ENCODE data around the gene ENC1. TPM values are rescaled to one million over a fixed set of nuclear protein-coding genes. Genes with fewer than 3 reads are reported as not detected.

ENC1 gene
- total and polyA plus RNA-seq, 2 of the 8 experiments (the other 6 are each of a cell fraction or from before 2014, with no cell fraction given): 5.5 to 13.2 TPM

- Histone ChIP-seq H2BK20ac (ENCODE audit: low read length) (no peak overlapping the region), H3K79me1 (ENCODE audit: low read depth, low read length) (no peaks in the 10 kb centered on the region), H3K27ac (ENCODE audit: low read depth, low read length) (no peak overlapping the region), H4K5ac (ENCODE audit: insufficient read length, low read depth, low read length) (no peak overlapping the region), H2BK12ac (ENCODE audit: low read depth, low read length) (no peak overlapping the region), H4K8ac (ENCODE audit: extremely low read depth, insufficient read depth, low read length) (no peak overlapping the region), H3K18ac (ENCODE audit: extremely low read depth, low read length) (no peak overlapping the region), H3K4me1 (replicated peaks in 1 of 4; ENCODE audit: control insufficient read depth in 3 of 4, insufficient read depth in 4 of 4, low read length in 3 of 4) (peaks cover 0 to 8% (median 2%) of the 10 kb centered on the region in 4 experiments; a peak in 5 of 7 replicates), H3K14ac (ENCODE audit: insufficient read length) (no peak overlapping the region), H3K4ac (replicated peaks; ENCODE audit: insufficient read length, low read depth, low read length) (no peak overlapping the region), H2BK15ac (ENCODE audit: low read length) (no peak overlapping the region), H2BK5ac (ENCODE audit: low read depth, low read length) (no peak overlapping the region), H2BK120ac (replicated peaks; ENCODE audit: low read depth, low read length) (no peak overlapping the region), H3K79me2 (ENCODE audit: control insufficient read depth in 1 of 2, insufficient read depth in 2 of 2, low read length in 2 of 2) (peaks cover 0 to 30% of the 10 kb centered on the region in 2 experiments; a peak in 3 of 4 replicates), H2AFZ (ENCODE audit: low read length) (no peak overlapping the region), H3K27me3 (replicated peaks in 1 of 4; ENCODE audit: control insufficient read depth in 3 of 4, extremely low read depth in 1 of 4, insufficient read depth in 3 of 4, low read length in 3 of 4) (peaks cover 2 to 24% (median 10%) of the 10 kb centered on the region in 4 experiments), H3K23me2 (ENCODE audit: low read depth, low read length) (peaks cover 14% of the 10 kb centered on the region; the same call in 1 of the 2 replicates), H3K36me3 (ENCODE audit: control insufficient read depth in 2 of 4, insufficient read depth in 4 of 4, low read length in 3 of 4) (peaks cover 0 to 4% (median 2%) of the 10 kb centered on the region in 4 experiments; a peak in 1 of 8 replicates), H3K23ac (ENCODE audit: insufficient read length) (no peak overlapping the region), H3K9ac (replicated peaks in 1 of 4; ENCODE audit: extremely low read depth in 1 of 4, low read depth in 3 of 4, low read length in 3 of 4) (no peak overlapping the region), H4K91ac (replicated peaks; ENCODE audit: insufficient read length, low read length) (no peak overlapping the region), H4K20me1 (replicated peaks in 1 of 2; ENCODE audit: control insufficient read depth in 1 of 2, insufficient read depth in 2 of 2, low read length in 2 of 2) (peaks cover 3 to 11% of the 10 kb centered on the region in 2 experiments), H3K4me3 (ENCODE audit: extremely low read depth in 1 of 4, insufficient read depth in 2 of 4, low read depth in 3 of 4, low read length in 4 of 4) (peak overlapping the region; percentile 12 to 90 (median 69); a peak in 4 of 8 replicates), H3K4me2 (ENCODE audit: insufficient read depth in 1 of 2, low read depth in 2 of 2, low read length in 2 of 2) (peak overlapping the region; percentile 77 to 98; a peak in 3 of 4 replicates), H2AK5ac (ENCODE audit: low read depth, low read length) (no peak overlapping the region), H3K56ac (replicated peaks; ENCODE audit: insufficient read length, low read depth, low read length) (no peak overlapping the region), H3K9me3 (ENCODE audit: insufficient read depth in 2 of 2, low read depth in 1 of 2, low read length in 1 of 2) (no peaks in the 10 kb centered on the region)
- no peak for DNase-seq (ENCODE audit: low read depth in 1 of 2, low spot score in 2 of 2)
- POLR2A ChIA-PET (ENCODE audit: partially characterized antibody): no interaction called here
- 83% methylated on average over 1 of the region's 1 CpG; no CpG with 5 or more reads in 1 of the 2 experiments for WGBS, 2 experiments (ENCODE audit: extremely low coverage in 1 of 2, insufficient coverage in 1 of 2, insufficient read length in 1 of 2, insufficient replicate concordance in 2 of 2, low coverage in 1 of 2, low lambda C conversion rate in 2 of 2, missing lambda C conversion rate in 1 of 2)
- CTCF ChIA-PET (ENCODE audit: partially characterized antibody): interaction anchor here (0.6 to 1.3 kb wide), 4 partner anchors 13 to 397 kb away, joined by 3 to 4 read pairs (median 4); no protein-coding TSS in a partner anchor
- FAIRE-seq: no peak
- TF ChIP-seq CTBP2 (IDR thresholded peaks at IDR 0.05; ENCODE audit: borderline replicate concordance, insufficient read depth, insufficient read length, low read length): no peak
- no peak for TF ChIP-seq SAP30 (IDR thresholded peaks at IDR 0.05; ENCODE audit: insufficient read depth, insufficient replicate concordance, low read length)
- no peak for TF ChIP-seq JUN (IDR thresholded peaks at IDR 0.05; ENCODE audit: low read depth, low read length)
- TF ChIP-seq ASH2L (IDR thresholded peaks at IDR 0.05; ENCODE audit: low read length): no peak
- TF ChIP-seq MAX (IDR thresholded peaks at IDR 0.05): no peak
- no peak for TF ChIP-seq TCF12 (IDR thresholded peaks at IDR 0.05; ENCODE audit: low read depth, low read length)
Measured at GRCh38 chr5:74638544-74638969, 2.0 kb downstream of the ENC1 start.
